ENCODE results near the gene ANK2.
"Not testable (repeated sequence)": the region's sequence is repeated elsewhere in the genome, so short reads cannot be mapped to it uniquely, and the experiment has no call there.

ANK2 gene

DNA sequence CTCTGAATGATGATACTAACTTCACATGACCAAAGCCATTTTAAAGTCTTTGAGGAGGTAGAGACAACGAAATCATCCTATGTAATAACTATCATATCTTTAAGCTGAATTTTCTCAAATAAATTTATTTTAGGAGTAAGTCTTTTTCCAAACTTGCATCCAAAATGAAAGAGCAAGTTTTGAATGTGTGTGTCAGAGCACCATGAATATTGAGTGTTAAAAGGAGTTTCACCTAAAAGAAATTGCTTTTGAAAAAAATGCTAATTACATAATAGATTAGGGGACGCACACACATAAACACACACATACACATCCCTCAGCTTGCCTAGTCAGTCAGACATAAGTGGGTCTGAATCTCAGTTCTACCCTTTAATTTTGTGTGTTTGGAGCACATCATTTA, 1.9 kb downstream of the ANK2 start:
- no peak for DNase-seq (ENCODE audit: low read depth in 2 of 2)

DNA sequence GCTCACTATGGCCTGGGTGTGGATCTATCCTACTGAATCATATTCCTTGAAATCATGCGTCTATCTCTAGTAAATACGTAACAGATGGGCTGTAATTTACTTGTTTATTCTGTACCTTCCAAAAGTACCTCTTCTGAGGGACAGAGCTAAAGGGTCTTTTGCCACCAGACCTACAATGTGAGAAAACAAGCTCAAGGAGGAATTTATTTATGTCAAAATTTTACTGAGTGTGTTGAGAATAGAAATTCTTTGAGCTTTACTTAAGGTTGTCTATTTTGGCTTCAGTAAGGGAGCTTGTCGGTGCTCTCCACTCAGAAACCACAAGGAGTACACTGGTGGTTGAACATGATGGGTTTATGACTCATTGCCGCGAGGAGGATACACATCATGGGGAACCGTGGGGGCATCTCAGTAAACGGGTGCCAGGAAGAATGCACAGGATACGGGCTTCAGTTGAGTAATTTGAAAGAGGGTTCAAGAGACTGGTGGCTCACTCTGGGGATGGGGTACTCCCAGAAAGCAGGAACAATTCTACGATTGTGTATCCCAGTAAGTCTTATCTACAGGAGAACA, 3.0 kb downstream of the ANK2 start:
- DNase-seq (ENCODE audit: low read depth in 2 of 2) = no peak

DNA sequence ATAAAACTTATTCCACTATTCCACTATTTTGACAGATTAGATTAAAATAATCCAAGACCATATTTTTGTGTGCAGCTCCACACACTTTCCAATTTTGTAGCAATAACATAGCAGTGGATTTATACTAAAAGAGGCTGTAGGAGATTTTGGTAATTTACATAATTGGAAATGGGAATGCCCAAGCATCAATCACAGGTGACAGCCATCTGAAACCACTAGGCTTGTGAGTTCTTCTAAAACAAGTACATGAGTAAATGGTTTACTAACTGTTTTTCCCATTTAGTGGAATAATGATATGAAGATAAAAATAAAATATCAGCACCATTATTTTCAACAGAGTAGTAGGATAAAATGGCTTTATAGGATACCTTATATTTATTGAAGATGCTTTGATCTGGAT, 4.4 kb downstream of the ANK2 start:
- DNase-seq (ENCODE audit: low read depth in 2 of 2) = no peak

DNA sequence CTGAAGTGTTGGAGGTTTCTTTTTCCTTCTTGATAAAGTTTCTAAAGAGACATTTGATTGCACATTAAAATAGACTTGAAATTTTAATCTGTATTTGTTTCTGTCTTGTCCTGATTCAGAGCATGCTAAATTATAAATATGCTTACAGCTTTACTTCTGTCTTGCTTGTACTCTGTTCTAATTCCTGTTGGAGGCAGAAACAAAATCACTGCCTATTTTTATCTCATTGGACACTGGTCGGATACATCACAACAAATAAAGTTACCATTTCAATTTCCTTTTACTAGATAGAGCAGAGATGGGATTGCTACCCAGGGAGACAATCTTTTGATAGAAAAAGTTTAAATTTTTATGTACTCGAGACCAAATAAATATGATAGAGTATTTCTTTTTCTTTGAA, 6.9 kb downstream of the ANK2 start:
- DNase-seq (ENCODE audit: low read depth in 2 of 2) = no peak

DNA sequence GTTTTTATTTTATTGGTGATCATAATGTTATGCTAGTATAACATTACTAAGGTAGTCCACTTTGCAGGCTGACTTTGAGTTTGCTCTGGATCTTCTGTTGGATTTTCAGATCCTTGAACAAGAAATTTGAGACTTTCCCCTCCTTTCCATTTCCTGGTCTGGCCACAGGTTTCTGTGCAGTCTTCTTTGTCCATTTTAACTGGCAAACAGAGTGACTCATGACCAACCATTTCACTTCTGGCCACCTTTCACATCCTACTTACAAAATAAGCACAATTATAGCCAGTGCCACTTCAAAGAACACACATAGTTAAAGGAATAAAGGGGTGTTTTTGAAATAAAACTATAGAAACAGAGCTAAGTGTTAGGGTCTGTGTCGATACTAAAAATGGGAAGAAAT, 8.4 kb downstream of the ANK2 start:
- no peak for DNase-seq (ENCODE audit: low read depth in 2 of 2)

DNA sequence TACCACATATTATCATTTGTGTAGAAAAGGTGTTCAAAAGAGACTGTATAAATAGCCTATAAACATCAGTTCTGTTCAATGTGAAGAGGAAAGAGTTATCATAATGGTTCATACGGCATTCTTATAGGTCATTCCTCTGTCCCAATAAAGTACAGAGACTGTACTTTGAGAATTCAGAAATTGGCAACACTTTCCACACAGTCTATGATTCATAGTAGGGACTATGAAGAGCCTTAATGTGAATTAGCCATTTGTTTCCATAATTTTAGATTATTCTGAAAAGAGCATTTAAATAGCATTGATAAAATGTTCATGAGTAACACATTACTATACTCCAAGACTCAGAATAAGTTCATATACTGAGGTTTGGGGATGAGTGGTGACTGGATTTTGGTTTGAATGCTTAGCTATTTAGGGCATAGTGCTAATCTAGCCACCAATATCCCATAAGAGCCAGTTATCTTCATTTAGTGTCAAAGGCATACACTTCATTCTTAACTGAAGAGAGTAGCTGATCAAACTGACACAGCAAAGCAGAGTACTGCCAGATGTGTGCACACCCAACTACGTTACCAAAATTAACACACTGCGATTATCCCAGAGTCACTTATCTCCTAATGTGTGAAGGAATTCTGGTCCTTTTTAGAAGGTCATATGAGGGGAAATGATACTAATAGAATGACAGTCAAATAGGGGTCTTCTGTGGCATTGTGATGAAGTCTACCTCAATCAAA, 10.2 kb downstream of the ANK2 start:
- no peak for DNase-seq (ENCODE audit: low read depth in 2 of 2)

DNA sequence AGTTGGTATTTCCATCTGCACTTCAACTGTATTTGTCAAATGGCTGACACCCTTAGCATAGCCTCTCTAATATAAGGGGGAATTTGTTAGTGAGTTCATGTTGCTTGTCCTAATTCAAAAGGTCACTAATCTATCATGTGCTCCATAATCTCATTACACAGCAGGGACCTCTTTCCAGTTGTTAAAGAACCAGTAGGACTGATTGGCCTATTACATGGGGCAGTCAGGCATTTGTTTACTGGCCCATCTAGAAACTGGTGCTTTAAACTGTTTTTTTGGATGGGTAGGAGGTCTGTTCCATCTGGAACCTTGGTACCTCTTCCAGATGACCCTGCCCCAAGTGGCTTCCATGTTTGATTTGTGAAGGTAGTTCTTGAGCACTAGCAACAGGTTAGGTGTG, 11.4 kb downstream of the ANK2 start:
- no peak for DNase-seq (ENCODE audit: low read depth in 2 of 2)

DNA sequence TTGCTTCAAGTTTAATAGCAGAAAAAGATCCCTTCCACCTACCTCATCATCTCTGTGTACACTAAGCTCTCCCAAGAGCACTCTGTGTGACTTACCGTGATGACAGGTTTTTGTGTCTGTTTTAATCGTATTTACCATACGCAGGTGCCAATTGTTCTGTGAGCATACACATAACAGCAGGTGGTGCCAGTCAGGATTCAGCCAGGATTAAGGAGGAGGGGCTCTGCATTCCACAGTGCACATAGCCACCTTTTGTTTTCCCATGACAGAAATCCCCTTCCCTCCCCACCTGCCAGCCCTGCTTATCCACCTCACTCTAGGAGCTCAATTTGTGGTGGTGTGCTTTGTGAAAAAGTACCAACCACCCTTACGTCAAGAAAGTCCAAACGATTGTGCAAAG, 14.8 kb downstream of the ANK2 start:
- no peak for DNase-seq (ENCODE audit: low read depth in 2 of 2)

DNA sequence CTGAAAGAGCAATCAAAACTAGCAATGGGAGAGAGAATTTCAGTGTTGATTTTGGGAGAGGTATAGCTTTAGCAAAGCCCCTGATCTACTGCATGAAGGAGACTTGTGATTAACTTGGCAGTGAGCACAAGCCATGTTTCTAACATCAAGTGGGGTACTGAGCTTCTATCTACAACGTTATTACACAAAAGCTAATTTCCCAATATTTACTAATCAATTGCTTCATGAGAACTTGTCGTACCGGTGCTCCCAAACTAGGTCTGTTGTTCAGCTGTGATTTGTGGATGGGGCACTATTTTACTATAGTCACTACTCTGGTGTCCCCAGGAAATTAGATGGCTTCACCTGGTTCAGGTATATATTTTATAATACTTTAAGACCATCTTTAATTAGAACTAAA, 16.2 kb downstream of the ANK2 start:
- DNase-seq (ENCODE audit: low read depth in 2 of 2) = no peak

DNA sequence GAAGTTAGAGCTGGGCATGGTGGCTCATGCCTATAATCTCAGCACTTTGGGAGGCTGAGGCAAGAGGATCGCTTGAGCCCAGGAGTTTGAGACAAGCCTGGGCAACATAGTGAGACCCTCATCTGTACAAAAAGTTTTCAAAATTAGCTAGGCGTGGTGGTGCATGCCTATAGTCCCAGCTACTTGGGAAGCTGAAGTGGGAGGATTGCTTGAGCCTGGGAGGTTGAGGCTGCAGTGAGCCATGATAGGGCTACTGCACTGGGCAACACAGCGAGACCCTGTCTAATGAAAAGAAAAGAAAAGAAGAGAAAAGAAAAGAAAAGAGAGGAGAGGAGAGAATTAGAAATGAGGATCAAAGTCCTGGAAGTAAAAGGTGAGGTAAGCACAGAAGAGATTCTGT, 19.3 kb downstream of the ANK2 start:
- DNase-seq (ENCODE audit: low read depth in 2 of 2) = not testable (repeated sequence)

DNA sequence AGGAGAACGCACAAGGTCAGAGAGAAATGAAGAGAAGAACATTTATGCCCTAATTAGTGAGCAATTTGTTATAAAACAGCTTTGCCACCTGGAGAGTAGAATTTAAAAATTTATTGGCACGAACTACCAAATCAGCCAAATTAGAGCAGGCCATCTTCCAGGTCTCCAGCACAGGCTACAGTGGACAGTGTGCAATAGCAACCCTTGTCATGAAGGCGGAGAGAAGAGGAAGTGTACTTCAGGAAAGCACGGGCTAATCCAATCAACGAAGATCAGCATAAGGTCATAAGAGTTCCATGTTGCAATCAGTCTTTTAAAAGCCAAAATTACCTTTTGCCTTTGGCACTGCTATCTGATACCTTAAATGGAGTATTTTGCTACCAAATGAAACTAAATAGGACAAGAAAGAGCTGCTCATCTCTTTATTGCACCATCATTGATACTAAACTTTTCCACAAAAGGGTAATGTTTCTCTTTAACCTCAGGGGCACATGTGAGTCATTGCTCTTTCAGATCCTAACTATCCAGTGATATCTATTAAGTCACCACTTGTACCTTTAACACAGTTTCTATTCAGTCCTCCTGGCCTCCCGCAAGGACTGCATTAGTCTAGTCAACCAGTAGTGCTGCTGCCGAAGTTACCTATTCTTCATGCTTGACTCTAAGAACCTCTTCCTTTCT, 19.9 kb downstream of the ANK2 start:
- no peak for DNase-seq (ENCODE audit: low read depth in 2 of 2)

DNA sequence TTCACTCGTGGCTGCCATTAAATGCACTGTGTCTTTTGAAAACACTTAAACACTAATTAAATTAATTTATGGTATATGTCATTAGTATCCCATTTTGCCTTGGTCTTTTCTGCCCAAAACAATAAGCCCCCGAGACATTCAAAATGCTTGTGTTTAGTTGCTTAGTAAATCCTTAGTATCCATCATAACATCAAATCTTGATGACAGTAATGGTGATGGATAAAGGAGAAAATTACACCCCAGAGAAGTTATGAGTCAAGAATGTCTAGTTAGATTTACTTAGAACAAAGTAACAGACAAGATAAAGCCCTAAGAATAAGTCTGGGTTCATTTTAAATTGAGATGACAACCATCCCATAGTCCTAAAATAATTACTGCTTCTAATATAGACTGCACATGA, 21.3 kb downstream of the ANK2 start:
- DNase-seq (ENCODE audit: low read depth in 2 of 2) = no peak

DNA sequence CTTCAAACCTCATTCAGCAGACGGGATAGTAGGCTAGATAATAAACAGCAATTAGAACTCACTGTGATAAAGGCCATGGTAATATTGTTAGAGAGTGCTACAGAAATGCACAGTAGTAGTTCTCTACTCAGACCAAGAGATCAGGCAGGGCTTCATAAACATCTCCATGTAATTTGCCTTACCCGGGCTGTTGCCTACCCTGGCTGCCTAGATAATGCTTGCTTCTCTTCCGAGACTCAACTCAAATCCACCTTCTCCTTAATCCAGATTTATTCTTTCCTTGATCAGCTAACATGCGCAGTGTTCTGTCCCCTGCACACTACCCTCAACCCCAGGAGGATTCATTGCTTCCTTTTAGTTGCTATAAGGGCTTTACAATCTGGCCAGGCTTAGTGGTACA, 21.8 kb downstream of the ANK2 start:
- no peak for DNase-seq (ENCODE audit: low read depth in 2 of 2)

DNA sequence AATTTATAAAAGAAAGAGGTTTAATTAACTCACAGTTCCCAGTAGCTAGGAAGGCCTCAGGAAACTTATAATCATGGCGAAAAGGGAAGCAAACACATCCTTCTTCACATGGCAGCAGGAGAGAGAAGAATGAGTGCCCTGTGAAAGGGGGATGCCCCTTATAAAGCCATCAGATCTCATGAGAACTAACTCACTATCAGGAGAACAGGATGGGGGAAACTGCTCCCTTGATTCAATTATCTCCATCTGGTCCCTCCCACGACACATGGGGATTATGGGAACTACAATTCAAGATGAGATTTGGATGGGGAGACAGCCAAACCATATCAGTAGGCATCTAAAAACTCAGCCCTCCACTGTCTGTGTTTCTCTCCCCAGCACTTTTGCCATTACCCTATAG, 22.4 kb downstream of the ANK2 start:
- no peak for DNase-seq (ENCODE audit: low read depth in 2 of 2)

DNA sequence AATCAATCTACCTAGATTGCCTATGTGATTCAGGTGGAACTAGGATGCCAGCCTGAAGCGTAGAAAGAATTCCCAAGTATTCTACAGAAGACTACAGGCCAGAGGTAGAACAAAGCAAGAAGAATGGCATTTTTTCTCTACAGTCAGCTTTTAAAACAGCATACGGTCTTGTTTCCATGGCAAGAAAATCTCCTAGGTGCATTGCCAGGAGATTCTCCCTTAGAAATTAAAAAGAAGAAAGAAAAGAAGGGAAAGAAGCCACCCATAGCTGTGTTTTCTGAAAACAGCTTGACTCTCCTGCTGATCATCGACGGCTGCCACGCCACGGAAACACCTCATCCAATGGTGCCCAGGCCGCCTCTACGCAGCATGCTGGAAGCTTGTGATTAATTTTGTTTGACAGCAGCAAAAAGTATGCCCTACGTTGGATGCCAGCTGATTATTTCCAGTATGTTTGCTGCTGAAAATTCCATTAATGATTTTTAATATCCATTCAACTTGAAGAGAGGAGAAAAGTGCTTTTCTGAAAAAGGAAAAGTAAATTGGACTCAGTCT, 24.1 kb downstream of the ANK2 start:
- no peak for DNase-seq (ENCODE audit: low read depth in 2 of 2)

DNA sequence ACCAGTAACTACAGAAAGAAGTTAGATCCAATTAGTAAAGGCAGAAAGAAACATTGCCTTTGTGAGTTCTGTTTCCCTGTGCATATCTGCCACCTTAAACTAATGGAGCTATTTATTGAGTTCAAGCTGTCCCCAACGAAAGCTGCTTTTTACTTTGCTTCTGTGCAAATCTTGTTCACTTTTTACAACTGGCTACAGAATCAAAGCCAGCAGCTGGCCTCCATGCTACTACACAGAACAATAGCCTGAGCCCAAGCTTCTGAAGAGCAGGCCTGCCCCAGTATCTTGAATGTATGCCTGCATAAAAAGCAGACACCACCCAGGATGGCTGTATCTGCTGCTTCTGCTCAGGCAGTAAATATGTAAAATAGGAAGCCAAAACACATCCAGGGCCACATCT, 28.1 kb downstream of the ANK2 start:
- DNase-seq (ENCODE audit: low read depth in 2 of 2) = no peak

DNA sequence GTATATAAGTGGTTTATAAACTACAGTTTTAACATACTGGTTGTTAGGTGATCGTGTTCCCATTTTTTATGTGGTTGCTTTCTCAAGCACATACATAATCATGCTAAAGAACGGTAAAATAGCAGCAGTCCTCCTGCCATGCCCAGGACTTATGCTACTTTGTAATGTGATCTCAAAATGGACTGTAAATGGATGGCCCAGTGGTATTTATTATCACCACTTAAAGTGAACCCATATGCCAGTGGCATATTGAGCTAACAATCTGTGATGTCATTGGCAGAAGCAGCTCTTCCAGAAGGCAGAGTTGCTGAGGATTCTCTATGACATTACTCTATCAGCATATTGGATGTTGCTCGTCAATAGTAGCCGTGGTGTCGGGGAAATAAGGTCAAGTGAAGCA, 28.6 kb downstream of the ANK2 start:
- DNase-seq (ENCODE audit: low read depth in 2 of 2) = no peak

DNA sequence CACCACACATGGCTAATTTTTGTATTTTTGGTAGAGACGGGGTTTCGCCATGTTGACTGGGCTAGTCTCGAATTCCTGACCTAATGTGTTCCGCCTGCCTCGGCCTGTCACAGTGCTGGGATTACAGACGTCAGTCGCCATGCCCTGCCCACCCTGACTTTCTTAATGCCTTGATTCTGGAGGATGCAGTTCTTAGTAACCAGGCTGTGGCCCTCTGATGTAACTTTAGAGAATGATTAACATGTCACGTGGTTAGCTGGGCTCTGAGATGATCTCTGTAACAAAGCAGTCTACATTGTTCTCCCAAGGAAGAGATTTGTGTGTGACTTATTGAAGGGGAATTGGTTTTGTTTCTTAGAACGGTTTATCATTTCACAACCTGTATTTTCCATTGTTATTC, 30.6 kb downstream of the ANK2 start:
- no peak for DNase-seq (ENCODE audit: low read depth in 2 of 2)

DNA sequence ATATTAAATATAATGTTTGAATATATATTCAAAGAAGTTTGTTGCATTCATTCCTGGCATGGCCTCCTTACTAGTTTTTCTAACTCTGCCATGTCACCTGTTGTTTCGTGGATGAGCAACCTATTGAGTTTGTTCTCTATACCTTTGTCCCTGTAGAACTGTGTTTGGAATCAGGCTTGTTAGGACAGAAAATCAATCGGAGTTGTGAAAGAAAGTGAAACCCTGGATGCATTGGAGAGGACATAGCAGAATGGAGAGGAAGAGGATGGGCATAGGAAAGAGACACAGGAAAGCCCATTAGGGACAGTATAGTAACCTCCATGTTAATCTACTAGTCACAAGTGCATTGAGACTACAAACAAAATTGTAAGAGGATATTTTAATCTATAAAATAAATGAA, 31.2 kb downstream of the ANK2 start:
- no peak for DNase-seq (ENCODE audit: low read depth in 2 of 2)

DNA sequence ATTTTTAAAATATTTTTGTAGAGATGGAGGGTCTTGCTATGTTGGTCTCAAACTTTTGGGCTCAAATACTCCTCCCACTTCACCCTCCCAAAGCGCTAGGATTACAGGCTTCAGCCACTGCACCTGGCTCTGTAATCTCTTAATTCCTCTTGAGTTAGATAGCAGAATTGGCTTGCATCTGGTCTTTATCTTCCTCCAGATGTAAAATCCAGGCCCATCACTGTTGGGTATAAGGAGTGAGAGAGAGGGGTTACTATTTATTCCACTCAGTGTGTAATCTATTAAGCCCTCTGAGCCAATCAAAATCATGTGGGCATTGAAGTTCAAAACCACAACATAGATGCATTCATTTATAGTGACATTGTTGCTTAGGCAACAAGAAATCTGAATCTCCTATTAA, 33.9 kb downstream of the ANK2 start:
- DNase-seq (ENCODE audit: low read depth in 2 of 2) = no peak

DNA sequence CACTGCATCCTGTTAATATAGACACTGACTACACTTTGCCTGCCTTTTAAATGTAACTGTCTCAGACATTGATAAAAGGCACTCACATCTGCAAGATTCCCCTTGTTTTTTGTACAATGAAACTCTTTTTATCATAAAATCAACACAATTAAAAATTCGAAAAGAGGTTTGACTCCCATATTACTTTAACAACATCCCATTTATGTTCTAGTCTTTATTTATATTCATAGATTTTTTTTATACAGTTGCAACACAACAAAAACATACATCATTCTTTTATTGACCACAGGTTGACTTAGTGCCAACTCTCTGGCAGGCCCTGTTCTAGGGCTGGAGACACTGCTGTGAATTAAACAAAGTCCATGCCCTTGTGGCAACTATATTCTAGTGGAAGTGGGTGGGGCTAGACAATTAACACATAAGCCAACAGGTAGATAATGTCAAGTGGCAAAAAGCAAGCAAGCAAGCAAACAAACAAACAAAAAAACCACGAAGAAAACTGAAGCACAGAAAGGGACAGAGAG, 36.8 kb downstream of the ANK2 start:
- DNase-seq (ENCODE audit: low read depth in 2 of 2) = no peak

DNA sequence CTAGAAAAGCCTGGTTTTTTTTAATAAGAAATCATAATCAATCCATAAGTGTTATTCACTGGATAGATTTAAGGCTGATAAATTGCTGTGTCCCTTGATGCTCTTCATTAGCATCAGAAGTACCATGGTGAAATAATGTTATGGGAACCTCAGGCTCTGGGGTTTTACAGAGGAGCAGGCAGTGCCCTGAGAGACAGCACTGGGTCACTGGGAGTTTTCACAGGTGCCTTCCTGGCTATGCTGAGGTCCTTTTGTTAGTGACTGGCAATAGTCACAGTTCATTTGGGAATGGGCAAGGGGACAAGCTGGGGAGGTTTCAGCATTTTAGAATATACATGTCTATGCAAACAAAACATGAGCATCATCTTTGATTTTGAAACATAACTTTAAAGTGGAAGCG, 38.6 kb downstream of the ANK2 start:
- DNase-seq (ENCODE audit: low read depth in 2 of 2) = no peak

DNA sequence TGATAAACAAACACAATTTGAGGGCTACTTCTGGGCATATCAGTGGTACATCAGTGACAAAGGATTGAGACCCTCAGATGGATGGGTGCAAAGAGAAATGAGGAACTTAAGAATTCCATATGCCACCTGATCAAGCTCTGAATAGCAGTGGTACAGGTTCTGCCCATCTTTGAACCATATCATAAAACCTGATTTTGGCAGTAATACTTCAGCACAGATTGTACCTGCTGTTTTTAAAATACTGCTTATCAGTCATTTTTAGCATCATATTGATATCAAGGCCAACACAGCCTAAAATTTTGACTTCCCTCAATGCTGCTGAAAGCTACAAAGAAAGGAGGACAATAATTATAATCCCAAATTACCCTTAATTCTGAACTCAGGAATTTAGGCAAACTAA, 41.5 kb downstream of the ANK2 start:
- no peak for DNase-seq (ENCODE audit: low read depth in 2 of 2)
